ENCODE measurements around the gene UBE2C. TPM values are rescaled to one million over a fixed set of nuclear protein-coding genes. Genes with fewer than 3 reads are reported as not detected.
A peak's percentile ranks its signal among the peaks of the same experiment; 100 is the strongest.

Gene UBE2C
- total RNA-seq, 1 experiment from 2014 or later = 205 TPM

DNA sequence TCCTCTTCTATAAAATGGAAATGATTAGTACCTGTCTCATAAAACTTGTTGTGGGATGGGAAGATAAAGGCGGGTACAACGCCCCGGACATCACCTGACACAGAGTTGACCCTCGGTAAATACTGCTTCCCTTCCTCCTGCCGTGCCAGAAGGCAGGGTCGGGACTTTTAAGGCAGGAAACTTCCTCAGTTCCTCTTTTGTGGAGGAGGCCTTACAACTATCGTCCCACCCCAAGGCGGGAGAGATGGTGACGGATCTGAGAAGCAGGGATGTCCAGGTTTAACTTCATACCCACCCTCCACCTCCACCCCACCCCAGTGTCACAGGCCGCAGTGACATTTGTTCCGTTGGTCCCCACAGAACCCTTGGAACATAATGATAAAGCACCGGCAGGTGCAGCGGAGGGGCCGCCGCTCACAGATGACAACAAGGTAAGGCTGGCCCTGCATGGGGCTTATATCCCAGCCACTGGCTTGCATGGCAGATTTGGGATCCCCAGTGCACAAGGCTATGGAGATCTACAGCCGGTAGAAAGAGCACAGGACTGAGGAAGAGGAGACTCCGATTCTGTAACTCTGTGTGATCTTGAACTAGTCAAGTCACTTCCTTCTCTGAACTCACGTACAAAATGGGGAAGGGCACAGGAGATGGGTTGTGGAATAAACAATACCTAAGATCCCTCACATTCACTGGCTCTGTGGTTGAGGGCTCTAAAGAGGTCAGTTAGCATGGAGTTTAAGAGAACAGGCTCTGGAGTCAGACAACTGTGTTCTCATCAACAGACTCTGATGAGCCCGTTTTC is 19.9 kb upstream of the UBE2C start:
- H3K9me2 ChIP-seq (ENCODE audit: insufficient read depth) = no peaks in the 10 kb centered on the region
- H3K36me3 ChIP-seq (ENCODE audit: control insufficient read depth in 1 of 2, insufficient read depth in 2 of 2, low read length in 2 of 2) = peaks cover 21 to 23% of the 10 kb centered on the region in 2 experiments
- no peak overlapping the region for H2AFZ ChIP-seq (ENCODE audit: low read depth, low read length, poor library complexity, severe bottlenecking)
- TF ChIP-seq SIN3A (IDR thresholded peaks at IDR 0.05; ENCODE audit: low read depth) = no peak
- TF ChIP-seq, protein P1, sequence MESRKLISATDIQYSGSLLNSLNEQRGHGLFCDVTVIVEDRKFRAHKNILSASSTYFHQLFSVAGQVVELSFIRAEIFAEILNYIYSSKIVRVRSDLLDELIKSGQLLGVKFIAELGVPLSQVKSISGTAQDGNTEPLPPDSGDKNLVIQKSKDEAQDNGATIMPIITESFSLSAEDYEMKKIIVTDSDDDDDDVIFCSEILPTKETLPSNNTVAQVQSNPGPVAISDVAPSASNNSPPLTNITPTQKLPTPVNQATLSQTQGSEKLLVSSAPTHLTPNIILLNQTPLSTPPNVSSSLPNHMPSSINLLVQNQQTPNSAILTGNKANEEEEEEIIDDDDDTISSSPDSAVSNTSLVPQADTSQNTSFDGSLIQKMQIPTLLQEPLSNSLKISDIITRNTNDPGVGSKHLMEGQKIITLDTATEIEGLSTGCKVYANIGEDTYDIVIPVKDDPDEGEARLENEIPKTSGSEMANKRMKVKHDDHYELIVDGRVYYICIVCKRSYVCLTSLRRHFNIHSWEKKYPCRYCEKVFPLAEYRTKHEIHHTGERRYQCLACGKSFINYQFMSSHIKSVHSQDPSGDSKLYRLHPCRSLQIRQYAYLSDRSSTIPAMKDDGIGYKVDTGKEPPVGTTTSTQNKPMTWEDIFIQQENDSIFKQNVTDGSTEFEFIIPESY (IDR thresholded peaks at IDR 0.05; ENCODE audit: extremely low read depth, insufficient replicate concordance, low read length) = no peak
- TF ChIP-seq ATF3 (IDR thresholded peaks at IDR 0.05) = no peak
- no peak for TF ChIP-seq ZFX (IDR thresholded peaks at IDR 0.05)
- no peak for TF ChIP-seq ELF1 (IDR thresholded peaks at IDR 0.05; ENCODE audit: borderline replicate concordance, low read depth)
- TF ChIP-seq TCF7L2 (IDR thresholded peaks at IDR 0.05; ENCODE audit: borderline replicate concordance, extremely low read depth, insufficient read depth, insufficient read length) = no peak
- TF ChIP-seq POLR2AphosphoS5 (IDR thresholded peaks at IDR 0.05; ENCODE audit: low read depth, low read length) = no peak
- no peak for TF ChIP-seq REST (IDR thresholded peaks at IDR 0.05; ENCODE audit: low read depth)
- TF ChIP-seq POLR2A (IDR thresholded peaks at IDR 0.05; ENCODE audit: borderline replicate concordance, extremely low read depth, insufficient read depth, insufficient read length) = no peak
- no peak for TF ChIP-seq ZNF274 (IDR thresholded peaks at IDR 0.05; ENCODE audit: low read depth, low read length)
- TF ChIP-seq YY1 (IDR thresholded peaks at IDR 0.05; ENCODE audit: extremely low read depth, insufficient replicate concordance, low read depth, low read length) = no peak
- no peak for TF ChIP-seq MAX (IDR thresholded peaks at IDR 0.05)
- TF ChIP-seq CBX3 (IDR thresholded peaks at IDR 0.05; ENCODE audit: low read depth) = no peak
- TF ChIP-seq RAD21 (IDR thresholded peaks at IDR 0.05; ENCODE audit: low read depth) = no peak
- TSS peak; percentile 65 for BruUV-seq (replicated peaks)
- peak overlapping the region; percentile 80 for H3K27ac ChIP-seq (ENCODE audit: low read depth, low read length)
- POLR2A ChIA-PET = interaction anchor here (0.9 kb wide), 1 partner anchor 12 kb away, joined by 3 read pairs; no protein-coding TSS in a partner anchor
- H4K20me1 ChIP-seq (ENCODE audit: insufficient read depth) = no peaks in the 10 kb centered on the region
- intact Hi-C loops (cut with micrococcal nuclease) = no loop called here
- peaks cover 6 to 19% of the 10 kb centered on the region in 2 experiments; a peak in 3 of 4 replicates for H3K4me1 ChIP-seq (ENCODE audit: control insufficient read depth in 1 of 2, insufficient read depth in 2 of 2, low read length in 2 of 2)
- no peak for DNase-seq (ENCODE audit: low read depth, low spot score)
- peaks cover 18% of the 10 kb centered on the region for H3K79me2 ChIP-seq (ENCODE audit: insufficient read depth, low read length)
- peak overlapping the region; percentile 90 for H3K4me2 ChIP-seq (ENCODE audit: low read length)
- RAD21 ChIA-PET (ENCODE audit: low non-redundant PET in 1 of 2, low total read pairs in 2 of 2, uncharacterized antibody in 2 of 2, unreplicated experiment in 2 of 2) = no interaction called here
- no peaks in the 10 kb centered on the region for H3K9me3 ChIP-seq (ENCODE audit: control insufficient read depth in 1 of 2, insufficient read depth in 1 of 2, low read depth in 1 of 2, low read length in 2 of 2)
- CTCF ChIA-PET = no interaction called here
- peak overlapping the region; percentile 89 for H3K9ac ChIP-seq (ENCODE audit: low read length)
- H3K27me3 ChIP-seq (ENCODE audit: insufficient read depth, low read length) = no peaks in the 10 kb centered on the region
- peak; percentile 5; the same call in 1 of the 2 replicates for ATAC-seq
- peak overlapping the region; percentile 98 to 99 for H3K4me3 ChIP-seq (replicated peaks in 1 of 2; ENCODE audit: low read depth in 1 of 2, low read length in 2 of 2)

Data from HCT116 (cell line).